RCC 7860 (cell line): ENCODE measurements around the gene RAB3GAP1.
"Not testable (repeated sequence)": the region's sequence is repeated elsewhere in the genome, so short reads cannot be mapped to it uniquely, and the experiment has no call there.

Source experiments
- DNase-seq: peaks from one replicate; pipeline ENCODE4 v3.0.0-alpha.2; 2015; ENCODE audit warnings: low spot score
- FAIRE-seq: peaks from 2 replicates; lab custom pipeline; 2012; peaks lifted over from hg19 to GRCh38; lab: Jason Lieb, UNC

Gene RAB3GAP1

DNA sequence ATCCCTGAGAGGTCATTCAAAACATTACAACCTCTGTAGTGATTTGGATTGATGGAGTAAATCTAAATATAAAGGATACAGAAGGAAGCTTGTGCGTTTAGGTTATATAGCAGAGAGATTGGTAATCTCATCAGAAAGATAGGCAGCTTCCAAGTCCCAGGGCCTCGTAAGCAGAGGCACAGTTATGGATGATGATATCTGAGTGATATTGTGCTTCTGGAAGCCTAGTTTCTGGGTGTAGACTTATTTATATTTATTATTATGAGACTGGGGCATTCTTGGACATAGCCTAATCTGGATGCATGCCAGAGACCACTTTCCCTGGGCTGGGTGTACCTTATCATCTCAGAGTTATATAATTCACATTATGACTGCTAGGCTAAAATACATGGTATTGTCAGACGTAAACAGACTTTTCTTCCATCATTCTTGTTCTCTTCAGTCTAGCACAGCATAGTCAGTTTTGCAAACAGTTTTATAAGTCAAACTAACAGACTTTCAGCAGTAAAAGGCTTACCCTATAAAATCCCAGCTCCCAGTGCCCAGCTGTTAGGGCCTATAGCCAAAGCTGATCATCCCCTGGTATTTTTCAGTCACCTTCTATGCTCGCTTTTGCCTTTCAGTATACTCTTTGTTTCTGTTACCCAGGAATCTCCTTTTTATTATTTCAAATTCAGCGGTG is 47.9 kb downstream of the RAB3GAP1 start:
- FAIRE-seq: no peak
- no peak for DNase-seq

DNA sequence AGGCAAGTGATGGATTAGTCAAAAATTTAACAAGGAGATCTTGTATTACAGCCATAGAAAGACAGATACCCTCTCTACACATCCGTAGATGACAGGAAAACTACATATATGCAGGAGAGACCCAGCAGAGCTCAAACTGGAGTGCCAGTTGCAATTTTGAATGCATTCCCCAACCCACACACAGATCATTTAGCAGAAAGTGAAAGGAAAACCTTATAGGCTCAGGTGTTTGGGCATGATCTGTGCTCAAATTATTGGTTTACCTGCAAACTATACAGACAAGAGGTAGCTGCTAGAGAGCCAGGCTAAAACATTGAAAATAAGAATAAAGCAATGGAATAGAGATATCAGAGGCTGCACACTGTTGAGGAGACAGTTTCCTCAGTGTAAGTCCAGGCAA is 51.8 kb downstream of the RAB3GAP1 start:
- no peak for FAIRE-seq
- no peak for DNase-seq

- not testable (repeated sequence) for FAIRE-seq, DNase-seq
Observed at GRCh38 chr2:135105513-135106316, 53.6 kb downstream of the RAB3GAP1 start.

DNA sequence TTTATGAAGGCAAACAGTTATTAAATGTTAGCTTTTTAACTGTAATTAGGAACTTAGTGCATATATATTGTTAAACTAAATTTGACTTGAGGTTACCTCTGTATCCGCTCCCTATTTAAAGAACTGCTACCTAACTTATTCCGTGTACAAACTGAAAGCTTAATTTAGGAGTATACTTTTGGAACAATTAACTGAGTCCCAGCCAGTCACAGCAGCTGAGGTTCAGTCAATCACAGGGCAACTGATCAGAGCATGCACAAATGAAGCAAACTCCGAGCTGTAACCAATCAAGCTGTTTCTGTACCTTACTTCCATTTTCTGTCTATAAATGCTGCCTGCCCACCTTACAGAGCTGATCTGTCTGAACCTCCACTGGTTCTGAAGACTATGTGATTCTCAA is 61.2 kb downstream of the RAB3GAP1 start:
- FAIRE-seq: no peak
- no peak for DNase-seq

GRCh38 chr2:135119582-135119981 is 67.5 kb downstream of the RAB3GAP1 start:
- no peak for FAIRE-seq
- DNase-seq: no peak

GRCh38 chr2:135121016-135121657 is 69.0 kb downstream of the RAB3GAP1 start:
- FAIRE-seq (peak; percentile 61), DNase-seq (no peak)

GRCh38 chr2:135121658-135122039 is 69.6 kb downstream of the RAB3GAP1 start:
- not testable (repeated sequence) for DNase-seq, FAIRE-seq

DNA sequence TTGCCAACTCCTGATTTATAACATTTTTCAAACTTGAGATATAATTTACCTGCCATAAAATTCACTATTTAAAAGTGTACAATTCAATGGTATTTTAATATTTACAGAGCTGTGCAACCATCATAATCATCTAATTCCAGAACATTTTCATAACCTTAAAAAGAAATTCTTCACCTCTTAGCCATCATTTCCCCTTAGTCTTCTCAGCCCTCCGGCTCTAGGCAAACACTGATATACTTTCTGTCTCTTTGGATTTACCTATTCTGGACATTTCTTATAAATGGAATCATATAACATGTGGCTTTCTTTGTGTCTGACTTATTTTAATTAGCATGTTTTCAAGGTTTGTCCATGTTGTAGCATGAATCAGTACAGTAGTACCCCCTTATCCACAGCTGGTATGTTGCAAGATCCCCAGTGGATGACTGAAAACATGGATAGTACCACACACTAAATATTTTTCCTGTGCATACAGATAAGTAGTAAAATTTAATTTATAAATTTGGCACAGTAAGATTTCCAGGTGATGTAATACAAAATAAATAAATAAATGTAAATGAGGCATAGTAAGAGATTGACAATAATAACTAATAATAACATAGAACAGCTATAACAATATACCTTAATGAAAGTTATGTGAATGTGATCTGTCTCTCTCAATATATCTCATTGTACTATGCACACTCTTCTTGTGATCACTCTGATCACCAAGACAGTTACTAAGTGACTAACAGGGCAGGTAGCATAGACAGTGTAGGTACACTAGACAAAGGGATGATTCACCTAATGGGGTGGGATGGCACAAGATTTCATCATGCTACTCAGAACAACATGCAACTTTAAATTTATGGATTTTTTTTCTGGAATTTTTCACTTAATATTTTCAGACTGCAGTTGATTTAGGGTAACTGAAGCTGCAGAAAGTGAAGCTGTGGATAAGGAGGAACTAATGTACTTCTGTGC is 73.1 kb downstream of the RAB3GAP1 start:
- DNase-seq (peak; percentile 32), FAIRE-seq (no peak)

GRCh38 chr2:135125940-135126339 is 73.8 kb downstream of the RAB3GAP1 start:
- DNase-seq (no peak), FAIRE-seq (no peak)

GRCh38 chr2:135130751-135131150 is 78.7 kb downstream of the RAB3GAP1 start:
- FAIRE-seq (no peak), DNase-seq (no peak)

DNA sequence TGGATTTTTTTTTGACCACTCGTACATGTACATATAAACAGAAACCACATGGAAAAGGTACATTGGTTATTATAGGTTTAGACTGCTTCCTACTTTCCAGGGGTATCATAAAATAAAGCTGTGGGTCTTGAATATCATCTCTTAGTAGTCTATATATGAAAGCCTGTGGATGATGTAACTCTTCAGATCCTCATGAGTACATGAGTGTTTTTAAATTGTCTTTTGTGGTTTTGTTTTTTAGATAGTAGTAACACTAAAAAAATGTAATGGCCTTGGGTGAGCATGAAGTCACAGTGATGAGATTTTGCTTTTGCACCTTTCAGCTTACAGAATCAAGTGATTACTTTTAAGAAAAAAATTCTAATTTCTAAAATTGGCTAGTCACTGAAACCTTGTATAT is 80.2 kb downstream of the RAB3GAP1 start:
- DNase-seq: no peak
- FAIRE-seq: no peak

DNA sequence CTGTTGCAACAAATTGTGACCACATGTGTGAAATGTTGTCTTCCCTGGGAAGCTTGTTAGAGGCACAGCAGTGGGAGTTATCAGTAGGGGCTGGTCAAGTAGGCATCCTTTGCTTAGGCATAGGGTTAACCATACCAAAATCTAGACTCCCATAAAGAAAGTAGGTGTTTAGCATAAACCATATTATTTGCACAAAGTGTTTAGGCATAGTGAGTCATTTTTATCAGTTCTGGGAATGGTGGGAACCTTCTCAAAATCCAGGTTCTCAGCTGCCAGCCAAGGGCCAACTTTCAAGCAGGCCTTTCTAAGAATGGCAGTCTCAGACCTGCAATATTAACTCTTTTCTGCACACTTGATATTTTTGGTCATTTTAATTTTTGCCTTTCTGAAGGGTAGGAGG is 88.5 kb downstream of the RAB3GAP1 start:
- DNase-seq (no peak), FAIRE-seq (no peak)

DNA sequence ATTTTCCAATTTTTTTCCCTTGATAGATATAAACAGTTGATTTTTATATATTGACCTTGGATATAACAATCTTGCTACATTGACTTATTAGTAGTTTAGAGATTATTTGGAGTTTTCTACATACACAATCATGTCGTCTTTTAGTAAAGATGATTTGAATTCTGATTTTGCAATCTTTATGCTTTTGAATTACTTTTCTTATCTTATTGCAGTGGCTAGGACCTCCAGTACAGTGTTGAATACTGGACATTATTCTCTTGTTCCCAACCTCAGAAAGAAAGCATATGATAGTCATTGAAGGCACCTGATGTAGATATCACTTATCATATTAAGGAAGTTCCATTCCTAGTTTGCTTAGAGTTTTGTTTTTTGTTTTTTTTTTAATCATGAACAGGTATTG is 90.2 kb downstream of the RAB3GAP1 start:
- DNase-seq (no peak), FAIRE-seq (no peak)

DNA sequence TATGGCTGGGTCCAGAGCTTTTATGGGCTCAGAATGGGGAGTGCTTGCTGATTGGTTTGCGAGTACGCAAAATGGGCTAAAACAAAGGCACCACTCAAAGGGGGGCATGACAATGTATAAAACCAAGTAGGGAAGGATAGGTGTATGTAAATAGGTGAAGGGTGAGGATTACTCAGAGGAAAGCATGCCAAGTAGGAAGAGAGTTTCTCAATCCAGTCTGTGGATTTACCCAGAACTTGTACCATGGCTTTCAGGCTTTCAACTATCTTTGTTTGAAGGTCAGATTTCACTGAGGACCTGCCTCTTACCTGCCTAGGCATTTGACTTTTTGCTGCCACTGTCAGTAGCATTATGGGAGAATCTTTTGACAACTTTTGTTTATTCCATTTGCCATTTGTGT is 92.3 kb downstream of the RAB3GAP1 start:
- DNase-seq (no peak), FAIRE-seq (no peak)

GRCh38 chr2:135149251-135149650 is 97.2 kb downstream of the RAB3GAP1 start:
- DNase-seq (no peak), FAIRE-seq (no peak)

GRCh38 chr2:135150725-135151124 is 98.6 kb downstream of the RAB3GAP1 start:
- DNase-seq (no peak), FAIRE-seq (no peak)

GRCh38 chr2:135151615-135152014 is 99.5 kb downstream of the RAB3GAP1 start:
- no peak for FAIRE-seq
- no peak for DNase-seq

- DNase-seq (no peak), FAIRE-seq (no peak)
Observed at GRCh38 chr2:135152361-135152760, 100.3 kb downstream of the RAB3GAP1 start.

- DNase-seq (no peak), FAIRE-seq (no peak)
Observed at GRCh38 chr2:135154962-135155361, 102.9 kb downstream of the RAB3GAP1 start.

DNA sequence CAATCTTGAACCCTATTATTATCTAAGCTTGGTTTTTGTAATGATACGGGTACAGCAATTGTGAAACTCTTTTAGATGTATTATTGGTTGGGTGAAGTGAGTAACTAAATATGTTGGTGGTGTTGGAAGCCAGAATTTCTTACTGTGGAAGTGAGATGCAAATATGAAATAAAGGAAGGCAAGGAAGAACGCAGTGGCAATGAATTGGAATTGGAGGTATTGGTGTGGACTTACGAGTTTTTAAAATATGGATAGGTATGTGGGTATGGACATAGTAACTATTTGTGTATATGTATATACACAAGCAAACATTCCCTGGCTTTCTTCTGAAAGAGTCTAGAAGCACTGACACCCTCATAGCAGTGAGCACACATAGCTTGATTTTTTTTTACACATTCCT is 105.8 kb downstream of the RAB3GAP1 start:
- FAIRE-seq: no peak

DNA sequence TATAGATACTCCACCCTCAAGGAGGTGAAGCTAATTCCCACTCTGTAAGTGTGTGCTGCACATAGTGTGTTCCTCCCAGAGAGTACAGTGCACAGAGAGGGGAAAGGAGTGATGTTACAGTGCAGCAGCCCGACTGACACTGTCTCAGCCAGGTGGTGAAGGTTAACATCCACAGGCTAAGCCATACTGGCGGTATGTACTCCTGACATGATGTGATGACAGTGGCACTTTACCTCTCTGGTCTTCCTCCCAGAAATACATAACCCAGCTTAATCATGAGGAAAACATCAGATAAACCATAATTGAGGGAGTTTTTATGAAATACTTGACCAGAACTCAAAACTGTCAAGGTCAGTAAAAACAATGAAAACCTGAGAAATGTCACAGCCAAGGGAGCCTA is 107.1 kb downstream of the RAB3GAP1 start:
- FAIRE-seq: no peak
- DNase-seq: no peak

More for the DNA sequence above, 105.8 kb downstream of the RAB3GAP1 start:
- no peak for DNase-seq
